NCI-H446 treated with DMSO at 0.1 percent for 48 hours (cell line): ENCODE data around the gene PCDHGA1.

Experiments used
- DNase-seq: peaks from one replicate; lab custom pipeline; 2025; lab: John Stamatoyannopoulos, UW

PCDHGA1 gene

GRCh38 chr5:141441571-141442170 is 111.4 kb downstream of the PCDHGA1 start:
- DNase-seq = no peak

GRCh38 chr5:141465351-141465750 is 135.0 kb downstream of the PCDHGA1 start:
- DNase-seq = no peak

- DNase-seq = peak; percentile 79
Observed at GRCh38 chr5:141475625-141476131, 145.4 kb downstream of the PCDHGA1 start, which contains the start of gene PCDHGC3. PCDHGC3 (plus strand) TSS chr5:141475966; CDS start chr5:141476117, 151 bp downstream.

GRCh38 chr5:141476132-141476911 is 146.0 kb downstream of the PCDHGA1 start:
- no peak for DNase-seq

- no peak for DNase-seq
Observed at GRCh38 chr5:141477044-141477575, 146.8 kb downstream of the PCDHGA1 start.

- DNase-seq = no peak
Observed at GRCh38 chr5:141477815-141478214, 147.5 kb downstream of the PCDHGA1 start.

GRCh38 chr5:141478321-141478945 is 148.1 kb downstream of the PCDHGA1 start:
- DNase-seq = no peak

- DNase-seq = no peak
Observed at GRCh38 chr5:141479776-141480175, 149.5 kb downstream of the PCDHGA1 start.

GRCh38 chr5:141483902-141484301 is 153.6 kb downstream of the PCDHGA1 start:
- DNase-seq = no peak

- no peak for DNase-seq
Observed at GRCh38 chr5:141484310-141484640, 154.0 kb downstream of the PCDHGA1 start.

- DNase-seq = no peak
Observed at GRCh38 chr5:141484641-141485311, 154.5 kb downstream of the PCDHGA1 start, which contains the start of gene PCDHGC4. PCDHGC4 (plus strand) TSS chr5:141485030; CDS start chr5:141485174, 144 bp downstream.

- no peak for DNase-seq
Observed at GRCh38 chr5:141485321-141486055, 155.2 kb downstream of the PCDHGA1 start.

- DNase-seq = no peak
Observed at GRCh38 chr5:141486091-141486490, 155.8 kb downstream of the PCDHGA1 start.

- DNase-seq = no peak
Observed at GRCh38 chr5:141487131-141487530, 156.8 kb downstream of the PCDHGA1 start.

- DNase-seq = peak; percentile 5
Observed at GRCh38 chr5:141488591-141489561, 158.6 kb downstream of the PCDHGA1 start, which contains the start of gene PCDHGC5. PCDHGC5 (plus strand) TSS chr5:141489081; CDS start chr5:141489241, 160 bp downstream.

GRCh38 chr5:141489841-141490240 is 159.5 kb downstream of the PCDHGA1 start:
- no peak for DNase-seq

- DNase-seq = no peak
Observed at GRCh38 chr5:141490271-141490670, 160.0 kb downstream of the PCDHGA1 start.

GRCh38 chr5:141490771-141491170 is 160.5 kb downstream of the PCDHGA1 start:
- DNase-seq = no peak

GRCh38 chr5:141491323-141492167 is 161.2 kb downstream of the PCDHGA1 start:
- DNase-seq = no peak
